B cell (primary cell): ENCODE results near the gene GPBP1.

Source experiments
- CTCF ChIP-seq: fragments of 200-600 bp; IDR thresholded peaks from one replicate; pipeline ENCODE4 v1.8.0; 2022; ENCODE audit warnings: antibody characterized with exemption, mild to moderate bottlenecking
- EZH2 ChIP-seq: IDR thresholded peaks from 2 replicates; pipeline ENCODE4 v1.6.1; 2012; ENCODE audit warnings: borderline replicate concordance, low read depth, mild to moderate bottlenecking, moderate library complexity, low read length; ENCODE audit not compliant: insufficient read depth, poor library complexity, severe bottlenecking

DNA sequence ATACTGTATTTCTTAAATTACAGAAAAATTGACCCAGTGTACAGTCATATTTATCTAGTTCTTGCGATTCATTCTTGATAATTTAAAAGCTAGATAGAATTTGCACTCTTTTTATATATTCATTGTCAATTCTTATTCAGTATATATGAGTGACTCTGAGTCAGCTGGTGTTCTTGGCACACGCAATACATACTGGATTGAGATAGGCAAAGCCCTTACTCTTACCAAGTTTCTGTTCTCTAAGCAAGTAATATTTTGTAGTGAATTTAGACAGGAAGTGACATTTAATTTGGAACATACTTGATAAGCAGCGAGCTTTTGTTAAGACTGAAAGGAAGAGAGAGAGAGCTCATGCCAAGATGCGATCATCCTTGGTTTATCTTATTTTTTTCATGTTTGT is 57.7 kb downstream of the GPBP1 start:
- TF ChIP-seq CTCF (no peak), EZH2 (no peak)
